DOHH2 (cell line): ENCODE results near the gene AIG1.

Source experiments
- EZH2phosphoT487 ChIP-seq: fragments of 200-600 bp; sonication (generic); IDR thresholded peaks from 2 replicates; pipeline ENCODE4 v1.6.1; 2017; ENCODE audit warnings: borderline replicate concordance, mild to moderate bottlenecking, antibody characterized with exemption, low read length, moderate library complexity, mixed read lengths
- TF ChIP-seq, protein P1 (sequence below): fragments of 200-600 bp; sonication (generic); IDR thresholded peaks from one replicate; pipeline ENCODE4 v1.5.1; 2014; ENCODE audit warnings: antibody characterized with exemption, mild to moderate bottlenecking, low read depth, low read length; ENCODE audit not compliant: poor library complexity, severe bottlenecking

- TF ChIP-seq, protein P1, sequence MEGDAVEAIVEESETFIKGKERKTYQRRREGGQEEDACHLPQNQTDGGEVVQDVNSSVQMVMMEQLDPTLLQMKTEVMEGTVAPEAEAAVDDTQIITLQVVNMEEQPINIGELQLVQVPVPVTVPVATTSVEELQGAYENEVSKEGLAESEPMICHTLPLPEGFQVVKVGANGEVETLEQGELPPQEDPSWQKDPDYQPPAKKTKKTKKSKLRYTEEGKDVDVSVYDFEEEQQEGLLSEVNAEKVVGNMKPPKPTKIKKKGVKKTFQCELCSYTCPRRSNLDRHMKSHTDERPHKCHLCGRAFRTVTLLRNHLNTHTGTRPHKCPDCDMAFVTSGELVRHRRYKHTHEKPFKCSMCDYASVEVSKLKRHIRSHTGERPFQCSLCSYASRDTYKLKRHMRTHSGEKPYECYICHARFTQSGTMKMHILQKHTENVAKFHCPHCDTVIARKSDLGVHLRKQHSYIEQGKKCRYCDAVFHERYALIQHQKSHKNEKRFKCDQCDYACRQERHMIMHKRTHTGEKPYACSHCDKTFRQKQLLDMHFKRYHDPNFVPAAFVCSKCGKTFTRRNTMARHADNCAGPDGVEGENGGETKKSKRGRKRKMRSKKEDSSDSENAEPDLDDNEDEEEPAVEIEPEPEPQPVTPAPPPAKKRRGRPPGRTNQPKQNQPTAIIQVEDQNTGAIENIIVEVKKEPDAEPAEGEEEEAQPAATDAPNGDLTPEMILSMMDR, result no peak
- no peak for TF ChIP-seq EZH2phosphoT487
Measured at GRCh38 chr6:143183666-143184065, 123.0 kb downstream of the AIG1 start.
